NCI-H2171 treated with DMSO at 0.1 percent for 48 hours (cell line): ENCODE measurements around the gene TRPM7.
A peak's percentile ranks its signal among the peaks of the same experiment; 100 is the strongest.
"Not testable (repeated sequence)": the region's sequence is repeated elsewhere in the genome, so short reads cannot be mapped to it uniquely, and the experiment has no call there.

Experiments
- DNase-seq: peaks from one replicate; lab custom pipeline; 2025; lab: John Stamatoyannopoulos, UW

TRPM7 gene

GRCh38 chr15:50670115-50670514 lies 16.5 kb downstream of the TRPM7 start:
- no peak for DNase-seq

- no peak for DNase-seq
These were observed 17.0 kb downstream of the TRPM7 start for GRCh38 chr15:50669611-50670010.

- no peak for DNase-seq
These were observed 20.7 kb downstream of the TRPM7 start for GRCh38 chr15:50665938-50666337.

- no peak for DNase-seq
These were observed 31.0 kb downstream of the TRPM7 start for GRCh38 chr15:50655555-50655954.

- no peak for DNase-seq
These were observed 33.3 kb downstream of the TRPM7 start for GRCh38 chr15:50653156-50653743.

GRCh38 chr15:50652671-50653070 lies 33.9 kb downstream of the TRPM7 start:
- DNase-seq = no peak

GRCh38 chr15:50641318-50641717 lies 45.3 kb downstream of the TRPM7 start:
- no peak for DNase-seq

- DNase-seq = no peak
These were observed 50.5 kb downstream of the TRPM7 start for GRCh38 chr15:50636146-50636545.

GRCh38 chr15:50633653-50634052 lies 52.9 kb downstream of the TRPM7 start:
- no peak for DNase-seq

GRCh38 chr15:50628421-50628820 lies 58.2 kb downstream of the TRPM7 start:
- no peak for DNase-seq

GRCh38 chr15:50627351-50628055 lies 59.1 kb downstream of the TRPM7 start:
- no peak for DNase-seq

GRCh38 chr15:50624616-50625168 lies 61.9 kb downstream of the TRPM7 start:
- DNase-seq = no peak

- DNase-seq = peak; percentile 39
These were observed 64.1 kb downstream of the TRPM7 start for GRCh38 chr15:50622361-50622943.

GRCh38 chr15:50616960-50617359 lies 69.6 kb downstream of the TRPM7 start:
- DNase-seq = not testable (repeated sequence)

GRCh38 chr15:50616554-50616953 lies 70.0 kb downstream of the TRPM7 start:
- DNase-seq = not testable (repeated sequence)

- DNase-seq = no peak
These were observed 73.0 kb downstream of the TRPM7 start for GRCh38 chr15:50613600-50613999.

- no peak for DNase-seq
These were observed 79.5 kb downstream of the TRPM7 start for GRCh38 chr15:50607129-50607528.

- no peak for DNase-seq
These were observed 81.1 kb downstream of the TRPM7 start for GRCh38 chr15:50605462-50605861.

GRCh38 chr15:50602028-50602427 lies 84.6 kb downstream of the TRPM7 start:
- DNase-seq = not testable (repeated sequence)

- DNase-seq = no peak
These were observed 92.3 kb downstream of the TRPM7 start for GRCh38 chr15:50594311-50594710.

GRCh38 chr15:50593761-50594160 lies 92.8 kb downstream of the TRPM7 start:
- DNase-seq = no peak

GRCh38 chr15:50590288-50590687 lies 96.3 kb downstream of the TRPM7 start:
- no peak for DNase-seq

- no peak for DNase-seq
These were observed 109.1 kb downstream of the TRPM7 start for GRCh38 chr15:50577492-50577891.
